GM19240 (cell line): Measurements from ENCODE around the gene PHF13.
"Not testable (repeated sequence)": the region's sequence is repeated elsewhere in the genome, so short reads cannot be mapped to it uniquely, and the experiment has no call there.

ENCODE experiments used
- DNase-seq: peaks from one replicate; pipeline ENCODE4 v3.0.0; 2011; ENCODE audit warnings: low spot score; ENCODE audit not compliant: insufficient read length

The PHF13 gene

GRCh38 chr1:6660415-6661049 is 47.0 kb downstream of the PHF13 start:
- DNase-seq, result no peak

DNA sequence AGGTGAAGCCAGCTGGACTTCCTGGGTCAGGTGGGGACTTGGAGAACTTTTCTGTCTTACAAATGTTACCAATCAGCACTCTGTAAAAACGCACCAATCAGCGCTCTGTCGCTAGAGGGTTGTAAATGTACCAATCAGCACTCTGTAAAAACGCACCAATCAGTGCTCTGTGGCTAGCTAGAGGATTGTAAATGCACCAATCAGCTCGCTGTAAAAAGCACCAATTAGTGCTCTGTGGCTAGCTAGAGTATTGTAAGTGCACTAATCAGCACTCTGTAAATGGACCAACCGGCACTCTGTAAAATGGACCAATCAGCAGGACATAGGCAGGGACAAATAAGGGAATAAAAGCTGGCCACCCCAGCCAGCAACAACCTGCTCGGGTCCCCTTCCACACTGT is 48.9 kb downstream of the PHF13 start:
- not testable (repeated sequence) for DNase-seq

GRCh38 chr1:6666696-6667095 is 53.2 kb downstream of the PHF13 start:
- no peak for DNase-seq

DNA sequence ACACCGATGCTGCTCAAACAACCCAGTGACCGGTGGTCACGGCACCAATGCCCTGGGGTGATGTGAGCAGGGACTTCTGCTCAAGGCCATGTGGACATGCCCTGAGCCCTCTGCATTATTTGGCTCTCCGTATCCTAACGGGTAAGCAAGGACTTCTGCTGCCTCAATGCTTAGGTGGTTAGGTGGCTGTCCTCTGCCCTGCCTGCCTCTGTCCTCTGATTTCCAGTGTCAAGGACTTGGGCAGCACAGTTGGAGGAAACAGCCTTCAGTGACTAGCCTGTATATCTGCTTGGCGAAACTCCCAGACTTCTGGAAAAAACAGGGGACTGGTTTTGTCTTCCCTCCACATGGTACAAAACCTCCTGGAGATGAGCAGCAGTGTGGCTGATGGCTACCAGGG is 53.6 kb downstream of the PHF13 start:
- no peak for DNase-seq

- DNase-seq, result no peak
Measured at GRCh38 chr1:6668503-6668902, 55.0 kb downstream of the PHF13 start.

DNA sequence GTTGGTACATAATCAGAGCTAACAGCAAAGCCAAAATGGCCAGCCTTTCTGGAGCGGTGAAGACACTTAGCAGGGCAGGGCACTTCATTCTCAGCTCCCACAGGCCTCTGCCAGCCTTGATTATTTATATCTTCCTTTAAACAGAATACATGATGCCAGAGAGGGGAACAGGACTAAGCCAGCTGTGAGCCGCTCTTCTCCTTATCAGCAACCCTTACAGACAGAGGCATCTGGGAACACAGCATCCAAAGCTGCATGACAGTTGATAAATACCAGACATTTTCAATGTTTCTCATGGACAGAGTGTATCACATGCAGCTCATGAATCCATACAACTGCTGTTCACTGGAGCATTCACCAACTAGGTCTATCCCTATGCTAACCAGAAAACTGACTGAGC is 59.0 kb downstream of the PHF13 start:
- no peak for DNase-seq
